WTC11 (cell line): Measurements from ENCODE around the gene VGLL3.

ENCODE experiments used
- ESRRA ChIP-seq: sonication (generic); formaldehyde crosslinking; IDR thresholded peaks from 2 replicates; pipeline ENCODE4 v1.8.1; 2022; ENCODE audit warnings: mild to moderate bottlenecking, missing genetic modification reagents, borderline replicate concordance
- TF ChIP-seq, protein P1 (sequence below): sonication (generic); formaldehyde crosslinking; IDR thresholded peaks from 2 replicates; pipeline ENCODE4 v1.8.0; 2022; ENCODE audit warnings: mild to moderate bottlenecking, missing genetic modification reagents

DNA sequence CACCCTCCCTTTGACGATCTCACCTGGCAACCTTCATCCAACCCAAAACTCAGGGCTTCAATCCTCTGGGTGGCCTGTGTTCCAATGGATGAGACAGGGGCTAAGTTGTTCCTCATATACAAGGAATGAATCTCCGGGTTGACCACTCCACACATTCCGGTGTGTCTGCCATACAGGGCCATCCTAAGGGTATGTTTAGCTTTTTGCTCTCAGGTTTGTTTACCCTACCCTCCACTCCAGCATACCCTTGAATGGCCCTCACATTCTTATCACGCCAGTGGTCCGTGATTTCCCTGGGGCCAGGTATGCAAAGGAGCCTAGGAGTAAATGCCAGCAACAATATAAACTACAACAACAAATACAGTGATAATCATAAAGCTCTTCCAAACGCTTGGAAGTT is 45.7 kb upstream of the VGLL3 start:
- TF ChIP-seq, protein P1, sequence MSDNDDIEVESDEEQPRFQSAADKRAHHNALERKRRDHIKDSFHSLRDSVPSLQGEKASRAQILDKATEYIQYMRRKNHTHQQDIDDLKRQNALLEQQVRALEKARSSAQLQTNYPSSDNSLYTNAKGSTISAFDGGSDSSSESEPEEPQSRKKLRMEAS (CRISPR knock-in tag), result no peak
- TF ChIP-seq ESRRA (CRISPR knock-in tag), result no peak
